Mammary epithelial cell (primary cell): Measurements from ENCODE around the gene GON7.

ENCODE experiments used
- CTCF ChIP-seq, 2 donors: IDR thresholded peaks in 1 of 2; conservative IDR thresholded peaks in 1 of 2; 2 replicates each; pipeline ENCODE4 v1.5.1; 2011 to 2012; ENCODE audit warnings: inconsistent platforms in 2 of 2, low read length in 2 of 2, mild to moderate bottlenecking in 2 of 2, control low read depth in 1 of 2, low read depth in 1 of 2; ENCODE audit not compliant: insufficient read depth in 1 of 2; ENCODE audit errors: extremely low read depth in 1 of 2
- EZH2 ChIP-seq: IDR thresholded peaks from 2 replicates; pipeline ENCODE4 v1.6.1; 2012; ENCODE audit warnings: low read length, inconsistent platforms, borderline replicate concordance

GRCh38 chr14:93246534-93246933 is 39.7 kb upstream of the GON7 start:
- TF ChIP-seq CTCF (conservative IDR thresholded peaks at IDR 0.05 in 1 of 2, IDR thresholded peaks at IDR 0.05 in 1 of 2; ENCODE audit: extremely low read depth in 1 of 2, insufficient read depth in 1 of 2, low read depth in 1 of 2, low read length in 2 of 2) (no peak), EZH2 (no peak)
